ENCODE measurements around the gene OR2L3. TPM values are rescaled to one million over a fixed set of nuclear protein-coding genes. Genes with fewer than 3 reads are reported as not detected.

OR2L3 gene
- total RNA-seq, 1 experiment from 2014 or later = not detected

DNA sequence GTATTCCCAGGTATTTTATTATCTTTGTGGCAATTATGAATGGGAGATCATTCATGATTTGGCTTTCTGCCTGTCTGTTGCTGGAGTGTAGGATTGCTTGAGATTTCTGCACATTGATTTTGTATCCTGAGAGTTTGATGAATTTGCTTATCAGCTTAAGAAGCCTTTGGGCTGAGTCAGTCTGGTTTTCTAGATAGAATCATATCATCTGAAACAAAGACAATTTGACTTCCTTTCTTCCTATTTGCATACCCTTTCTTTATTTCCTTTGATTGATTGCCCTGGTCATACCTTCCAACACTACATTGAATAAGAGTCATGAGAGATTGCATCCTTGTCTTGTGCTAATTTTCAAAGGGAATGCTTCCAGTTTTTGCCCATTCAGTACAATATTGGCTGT, 8.0 kb downstream of the OR2L3 start:
- Histone ChIP-seq H3K36me3 (ENCODE audit: insufficient read depth, low read length, poor library complexity, severe bottlenecking) (no peaks in the 10 kb centered on the region), H3K4me3 (ENCODE audit: low read depth, low read length, poor library complexity, severe bottlenecking) (no peak overlapping the region), H3K27ac (ENCODE audit: low read depth, low read length, poor library complexity, severe bottlenecking) (no peak overlapping the region), H3K4me1 (ENCODE audit: insufficient read depth, low read length, poor library complexity, severe bottlenecking) (no peaks in the 10 kb centered on the region), H3K27me3 (replicated peaks; ENCODE audit: insufficient read depth, low read depth, low read length, poor library complexity) (no peaks in the 10 kb centered on the region), H3K9me3 (ENCODE audit: low read depth, low read length, poor library complexity, severe bottlenecking) (peaks cover 14% of the 10 kb centered on the region)
- ChIA-PET POLR2A (ENCODE audit: low non-redundant PET) (no interaction called here), CTCF (no interaction called here)
- BruUV-seq (replicated peaks) = no TSS peak
- TF ChIP-seq, protein P1, sequence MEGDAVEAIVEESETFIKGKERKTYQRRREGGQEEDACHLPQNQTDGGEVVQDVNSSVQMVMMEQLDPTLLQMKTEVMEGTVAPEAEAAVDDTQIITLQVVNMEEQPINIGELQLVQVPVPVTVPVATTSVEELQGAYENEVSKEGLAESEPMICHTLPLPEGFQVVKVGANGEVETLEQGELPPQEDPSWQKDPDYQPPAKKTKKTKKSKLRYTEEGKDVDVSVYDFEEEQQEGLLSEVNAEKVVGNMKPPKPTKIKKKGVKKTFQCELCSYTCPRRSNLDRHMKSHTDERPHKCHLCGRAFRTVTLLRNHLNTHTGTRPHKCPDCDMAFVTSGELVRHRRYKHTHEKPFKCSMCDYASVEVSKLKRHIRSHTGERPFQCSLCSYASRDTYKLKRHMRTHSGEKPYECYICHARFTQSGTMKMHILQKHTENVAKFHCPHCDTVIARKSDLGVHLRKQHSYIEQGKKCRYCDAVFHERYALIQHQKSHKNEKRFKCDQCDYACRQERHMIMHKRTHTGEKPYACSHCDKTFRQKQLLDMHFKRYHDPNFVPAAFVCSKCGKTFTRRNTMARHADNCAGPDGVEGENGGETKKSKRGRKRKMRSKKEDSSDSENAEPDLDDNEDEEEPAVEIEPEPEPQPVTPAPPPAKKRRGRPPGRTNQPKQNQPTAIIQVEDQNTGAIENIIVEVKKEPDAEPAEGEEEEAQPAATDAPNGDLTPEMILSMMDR (conservative IDR thresholded peaks at IDR 0.05; ENCODE audit: low read depth, low read length) = no peak
- no peak for TF ChIP-seq EZH2 (IDR thresholded peaks at IDR 0.05; ENCODE audit: borderline replicate concordance, low read depth, low read length, poor library complexity, severe bottlenecking)
- DNase-seq (ENCODE audit: low spot score) = no peak
- intact Hi-C loops (cut with micrococcal nuclease; ENCODE audit: unreplicated experiment) = no loop called here

GRCh38 chr1:248055261-248055660, 8.6 kb downstream of the OR2L3 start:
- no peak overlapping the region for H3K4me3 ChIP-seq (ENCODE audit: low read depth, low read length, poor library complexity, severe bottlenecking)
- TF ChIP-seq EZH2 (IDR thresholded peaks at IDR 0.05; ENCODE audit: borderline replicate concordance, low read depth, low read length, poor library complexity, severe bottlenecking) = no peak
- TF ChIP-seq, protein P1 (conservative IDR thresholded peaks at IDR 0.05; ENCODE audit: low read depth, low read length) = no peak
- no TSS peak for BruUV-seq (replicated peaks)
- H3K27ac ChIP-seq (ENCODE audit: low read depth, low read length, poor library complexity, severe bottlenecking) = no peak overlapping the region
- H3K36me3 ChIP-seq (ENCODE audit: insufficient read depth, low read length, poor library complexity, severe bottlenecking) = no peaks in the 10 kb centered on the region
- POLR2A ChIA-PET (ENCODE audit: low non-redundant PET) = no interaction called here
- CTCF ChIA-PET = no interaction called here
- intact Hi-C loops (cut with micrococcal nuclease; ENCODE audit: unreplicated experiment) = no loop called here
- no peaks in the 10 kb centered on the region for H3K4me1 ChIP-seq (ENCODE audit: insufficient read depth, low read length, poor library complexity, severe bottlenecking)
- H3K27me3 ChIP-seq (replicated peaks; ENCODE audit: insufficient read depth, low read depth, low read length, poor library complexity) = no peaks in the 10 kb centered on the region
- DNase-seq (ENCODE audit: low spot score) = no peak
- H3K9me3 ChIP-seq (ENCODE audit: low read depth, low read length, poor library complexity, severe bottlenecking) = peaks cover 14% of the 10 kb centered on the region

- Histone ChIP-seq H3K36me3 (ENCODE audit: insufficient read depth, low read length, poor library complexity, severe bottlenecking) (no peaks in the 10 kb centered on the region), H3K27ac (ENCODE audit: low read depth, low read length, poor library complexity, severe bottlenecking) (no peak overlapping the region), H3K27me3 (replicated peaks; ENCODE audit: insufficient read depth, low read depth, low read length, poor library complexity) (no peaks in the 10 kb centered on the region), H3K4me1 (ENCODE audit: insufficient read depth, low read length, poor library complexity, severe bottlenecking) (no peaks in the 10 kb centered on the region), H3K9me3 (ENCODE audit: low read depth, low read length, poor library complexity, severe bottlenecking) (peaks cover 7% of the 10 kb centered on the region), H3K4me3 (ENCODE audit: low read depth, low read length, poor library complexity, severe bottlenecking) (no peak overlapping the region)
- DNase-seq (ENCODE audit: low spot score) = no peak
- no peak for TF ChIP-seq EZH2 (IDR thresholded peaks at IDR 0.05; ENCODE audit: borderline replicate concordance, low read depth, low read length, poor library complexity, severe bottlenecking)
- TF ChIP-seq, protein P1 (conservative IDR thresholded peaks at IDR 0.05; ENCODE audit: low read depth, low read length) = no peak
- BruUV-seq (replicated peaks) = no TSS peak
- ChIA-PET CTCF (no interaction called here), POLR2A (ENCODE audit: low non-redundant PET) (no interaction called here)
- intact Hi-C loops (cut with micrococcal nuclease; ENCODE audit: unreplicated experiment) = no loop called here
Observed at GRCh38 chr1:248065071-248065470, 18.4 kb downstream of the OR2L3 start.

All from A673 (cell line).